Astrocyte (in vitro differentiated cells and primary cell): ENCODE data around the gene RAB30. TPM values are rescaled to one million over a fixed set of nuclear protein-coding genes. Genes with fewer than 3 reads are reported as not detected.
"Not testable (repeated sequence)": the region's sequence is repeated elsewhere in the genome, so short reads cannot be mapped to it uniquely, and the experiment has no call there.

Experiments
- DNase-seq: peaks from one replicate; pipeline ENCODE4 v3.0.0-alpha.2; 2010; ENCODE audit warnings: low read depth
- FAIRE-seq: peaks from 2 replicates; lab custom pipeline; 2011; peaks lifted over from hg19 to GRCh38; lab: Jason Lieb, UNC
- H2AFZ ChIP-seq: 2 replicates; pipeline ENCODE4 v1.6.0; 2012; ENCODE audit warnings: low read depth, low read length, inconsistent platforms
- H3K27ac ChIP-seq: 2 replicates; pipeline ENCODE4 v1.5.1; 2011; ENCODE audit warnings: low read depth, low read length, inconsistent platforms
- H3K27me3 ChIP-seq: 2 replicates; pipeline ENCODE4 v1.6.0; 2011; ENCODE audit warnings: low read length, inconsistent platforms; ENCODE audit not compliant: insufficient read depth
- H3K36me3 ChIP-seq: 2 replicates; pipeline ENCODE4 v1.5.1; 2011; ENCODE audit warnings: low read length, inconsistent platforms; ENCODE audit not compliant: insufficient read depth
- H3K4me1 ChIP-seq: 2 replicates; pipeline ENCODE4 v1.5.1; 2011; ENCODE audit warnings: low read length, inconsistent platforms; ENCODE audit not compliant: insufficient read depth
- H3K4me2 ChIP-seq: 2 replicates; pipeline ENCODE4 v1.6.0; 2012; ENCODE audit warnings: low read length, inconsistent platforms
- H3K4me3 ChIP-seq: 2 replicates; pipeline ENCODE4 v1.5.1; 2011; ENCODE audit warnings: low read depth, mild to moderate bottlenecking, low read length, inconsistent platforms; ENCODE audit not compliant: insufficient read depth
- H3K79me2 ChIP-seq: 2 replicates; pipeline ENCODE4 v1.6.0; 2012; ENCODE audit warnings: mild to moderate bottlenecking, low read length, inconsistent platforms; ENCODE audit not compliant: insufficient read depth
- H3K9ac ChIP-seq: 2 replicates; pipeline ENCODE4 v1.6.0; 2012; ENCODE audit warnings: mild to moderate bottlenecking, low read length, inconsistent platforms
- H3K9me3 ChIP-seq: 2 replicates; pipeline ENCODE4 v1.5.1; 2012; ENCODE audit warnings: low read depth, mild to moderate bottlenecking, low read length, inconsistent platforms; ENCODE audit not compliant: insufficient read depth
- H4K20me1 ChIP-seq: 2 replicates; pipeline ENCODE4 v1.6.0; 2012; ENCODE audit warnings: low read length, inconsistent platforms; ENCODE audit not compliant: insufficient read depth
- H3K27ac Mint-ChIP-seq: one replicate; pipeline ENCODE4 v1.8.0; 2021; ENCODE audit warnings: mild to moderate bottlenecking, mixed read lengths; ENCODE audit not compliant: unreplicated experiment
- H3K27me3 Mint-ChIP-seq: one replicate; pipeline ENCODE4 v1.8.0; 2021; ENCODE audit warnings: low read depth, mixed read lengths; ENCODE audit not compliant: unreplicated experiment
- H3K36me3 Mint-ChIP-seq: one replicate; pipeline ENCODE4 v1.8.0; 2021; ENCODE audit warnings: low read depth, mixed read lengths; ENCODE audit not compliant: unreplicated experiment
- H3K4me1 Mint-ChIP-seq: one replicate; pipeline ENCODE4 v1.8.0; 2021; ENCODE audit warnings: low read depth, mixed read lengths; ENCODE audit not compliant: unreplicated experiment
- H3K4me3 Mint-ChIP-seq: one replicate; pipeline ENCODE4 v1.8.0; 2021; ENCODE audit warnings: mild to moderate bottlenecking, moderate library complexity, mixed read lengths; ENCODE audit not compliant: unreplicated experiment
- H3K9me3 Mint-ChIP-seq: one replicate; pipeline ENCODE4 v1.8.0; 2021; ENCODE audit warnings: mild to moderate bottlenecking, mixed read lengths; ENCODE audit not compliant: unreplicated experiment
- CTCF ChIP-seq: IDR thresholded peaks from 2 replicates; pipeline ENCODE4 v1.5.1; 2011; ENCODE audit warnings: low read depth, mild to moderate bottlenecking, inconsistent platforms, low read length, moderate library complexity; ENCODE audit not compliant: insufficient read depth
- EZH2 ChIP-seq: IDR thresholded peaks from 2 replicates; pipeline ENCODE4 v1.6.1; 2012; ENCODE audit warnings: mild to moderate bottlenecking, low read length, inconsistent platforms; ENCODE audit not compliant: insufficient read depth
- total RNA-seq: library from RNA; stranded (reverse); gene quantifications from 2 replicates; pipeline ENCODE4 v1.2.1, GENCODE V29; 2021

The RAB30 gene
- total RNA-seq, 1 donor from 2014 or later = 40.0 TPM

GRCh38 chr11:82949352-82949751, 122.3 kb downstream of the RAB30 start:
- TF ChIP-seq EZH2 = no peak
- TF ChIP-seq CTCF = no peak
- peaks cover 12% of the 10 kb centered on the region for H3K9me3 Mint-ChIP-seq
- Histone ChIP-seq H3K36me3 (no peaks in the 10 kb centered on the region), H3K27me3 (no peaks in the 10 kb centered on the region), H4K20me1 (no peaks in the 10 kb centered on the region), H3K4me2 (no peak overlapping the region), H3K4me1 (no peaks in the 10 kb centered on the region), H2AFZ (no peak overlapping the region), H3K4me3 (no peak overlapping the region), H3K27ac (no peak overlapping the region), H3K9ac (no peak overlapping the region), H3K79me2 (no peaks in the 10 kb centered on the region), H3K9me3 (no peaks in the 10 kb centered on the region)
- peaks cover 3% of the 10 kb centered on the region for H3K36me3 Mint-ChIP-seq
- no peaks in the 10 kb centered on the region for H3K4me1 Mint-ChIP-seq
- DNase-seq (no peak), FAIRE-seq (no peak)
- H3K27ac Mint-ChIP-seq = no peak overlapping the region
- no peak overlapping the region for H3K4me3 Mint-ChIP-seq
- H3K27me3 Mint-ChIP-seq = no peaks in the 10 kb centered on the region

- Histone ChIP-seq H2AFZ (no peak overlapping the region), H3K27ac (no peak overlapping the region), H3K4me2 (no peak overlapping the region), H3K4me3 (no peak overlapping the region), H3K36me3 (no peaks in the 10 kb centered on the region), H3K9ac (no peak overlapping the region), H3K9me3 (no peaks in the 10 kb centered on the region), H4K20me1 (no peaks in the 10 kb centered on the region), H3K27me3 (no peaks in the 10 kb centered on the region), H3K79me2 (no peaks in the 10 kb centered on the region), H3K4me1 (no peaks in the 10 kb centered on the region)
- H3K9me3 Mint-ChIP-seq = peaks cover 9% of the 10 kb centered on the region
- FAIRE-seq (no peak), DNase-seq (no peak)
- no peaks in the 10 kb centered on the region for H3K27me3 Mint-ChIP-seq
- no peak for TF ChIP-seq EZH2
- TF ChIP-seq CTCF = no peak
- H3K36me3 Mint-ChIP-seq = no peaks in the 10 kb centered on the region
- no peaks in the 10 kb centered on the region for H3K4me1 Mint-ChIP-seq
- no peak overlapping the region for H3K27ac Mint-ChIP-seq
- no peak overlapping the region for H3K4me3 Mint-ChIP-seq
Measured at GRCh38 chr11:82945682-82946081, 126.0 kb downstream of the RAB30 start.

- not testable (repeated sequence) for H3K27ac Mint-ChIP-seq, H3K4me2 ChIP-seq, H3K4me1 ChIP-seq, H3K4me1 Mint-ChIP-seq, H3K9me3 Mint-ChIP-seq, DNase-seq, H3K79me2 ChIP-seq, H3K9ac ChIP-seq, H3K4me3 Mint-ChIP-seq, H3K27me3 ChIP-seq, H3K27ac ChIP-seq, FAIRE-seq, H3K36me3 Mint-ChIP-seq, H2AFZ ChIP-seq, H3K4me3 ChIP-seq, H3K9me3 ChIP-seq, H3K27me3 Mint-ChIP-seq, H3K36me3 ChIP-seq, H4K20me1 ChIP-seq
Measured at GRCh38 chr11:82945041-82945440, 126.7 kb downstream of the RAB30 start.
